ENCODE results near the gene CHRNA5. TPM values are rescaled to one million over a fixed set of nuclear protein-coding genes. Genes with fewer than 3 reads are reported as not detected.

The CHRNA5 gene
- total RNA-seq, 1 donor from 2014 or later, result 23.0 TPM

DNA sequence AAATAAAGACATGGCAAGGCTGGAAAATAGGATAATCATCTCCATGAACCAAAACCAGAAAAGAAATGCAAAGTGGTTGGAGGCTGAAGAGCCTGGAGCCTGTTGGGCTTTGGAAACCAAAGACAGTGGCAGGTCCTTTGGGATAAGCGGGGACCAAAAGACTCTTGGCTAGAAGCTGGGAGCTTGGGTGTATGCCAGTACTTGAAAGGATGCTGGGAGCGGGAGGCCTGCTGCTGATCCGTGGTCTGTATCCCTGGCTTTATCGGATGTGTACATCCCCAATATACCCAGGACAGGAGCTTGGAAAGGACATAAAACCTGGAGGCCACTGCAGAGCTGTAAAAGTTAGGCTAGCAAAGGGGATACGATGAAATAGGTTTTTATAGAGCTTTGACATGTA lies 77.0 kb downstream of the CHRNA5 start:
- peak overlapping the region; percentile 1 for H3K4me3 Mint-ChIP-seq
- TF ChIP-seq, protein P1, sequence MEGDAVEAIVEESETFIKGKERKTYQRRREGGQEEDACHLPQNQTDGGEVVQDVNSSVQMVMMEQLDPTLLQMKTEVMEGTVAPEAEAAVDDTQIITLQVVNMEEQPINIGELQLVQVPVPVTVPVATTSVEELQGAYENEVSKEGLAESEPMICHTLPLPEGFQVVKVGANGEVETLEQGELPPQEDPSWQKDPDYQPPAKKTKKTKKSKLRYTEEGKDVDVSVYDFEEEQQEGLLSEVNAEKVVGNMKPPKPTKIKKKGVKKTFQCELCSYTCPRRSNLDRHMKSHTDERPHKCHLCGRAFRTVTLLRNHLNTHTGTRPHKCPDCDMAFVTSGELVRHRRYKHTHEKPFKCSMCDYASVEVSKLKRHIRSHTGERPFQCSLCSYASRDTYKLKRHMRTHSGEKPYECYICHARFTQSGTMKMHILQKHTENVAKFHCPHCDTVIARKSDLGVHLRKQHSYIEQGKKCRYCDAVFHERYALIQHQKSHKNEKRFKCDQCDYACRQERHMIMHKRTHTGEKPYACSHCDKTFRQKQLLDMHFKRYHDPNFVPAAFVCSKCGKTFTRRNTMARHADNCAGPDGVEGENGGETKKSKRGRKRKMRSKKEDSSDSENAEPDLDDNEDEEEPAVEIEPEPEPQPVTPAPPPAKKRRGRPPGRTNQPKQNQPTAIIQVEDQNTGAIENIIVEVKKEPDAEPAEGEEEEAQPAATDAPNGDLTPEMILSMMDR (conservative IDR thresholded peaks at IDR 0.05), result no peak
- H3K27ac Mint-ChIP-seq (ENCODE audit: unreplicated experiment), result no peak overlapping the region
- no peak for DNase-seq (ENCODE audit: low read depth, low spot score)
- H3K9me3 Mint-ChIP-seq, result no peaks in the 10 kb centered on the region
- H3K4me1 Mint-ChIP-seq, result peaks cover 10% of the 10 kb centered on the region
- no peaks in the 10 kb centered on the region for H3K36me3 Mint-ChIP-seq (ENCODE audit: low read depth)
- H3K27me3 Mint-ChIP-seq (ENCODE audit: low read depth), result peaks cover 28% of the 10 kb centered on the region

Other genes starting within 250 kb of the CHRNA5 start
- gene CRABP1, start 225.2 kb upstream of the CHRNA5 start, total RNA-seq, result 753 and 803 TPM in 2 replicates
- 97.2 and 97.6 TPM in 2 replicates for gene IREB2, start 127.3 kb upstream of the CHRNA5 start, total RNA-seq
- 0.86 and 1.5 TPM in 2 replicates for gene HYKK, start 57.9 kb upstream of the CHRNA5 start, total RNA-seq
- 315 and 324 TPM in 2 replicates for gene PSMA4, start 25.1 kb upstream of the CHRNA5 start, total RNA-seq
- gene CHRNA3, start 55.5 kb downstream of the CHRNA5 start, total RNA-seq, result 3.8 and 5.1 TPM in 2 replicates
- gene CHRNB4, start 75.7 kb downstream of the CHRNA5 start, total RNA-seq, result 3.9 and 4.1 TPM in 2 replicates
- gene ADAMTS7, start 245.9 kb downstream of the CHRNA5 start, total RNA-seq, result 62.9 and 68.2 TPM in 2 replicates

Measured in neural crest cell (in vitro differentiated cells).